NCI-H1436 treated with DMSO at 0.1 percent for 48 hours (cell line): Measurements from ENCODE around the gene EDARADD.
"Not testable (repeated sequence)": the region's sequence is repeated elsewhere in the genome, so short reads cannot be mapped to it uniquely, and the experiment has no call there.

Experiments used
- DNase-seq: peaks from one replicate; lab custom pipeline; 2025; lab: John Stamatoyannopoulos, UW

Gene EDARADD

GRCh38 chr1:236438614-236439013 lies 44.5 kb downstream of the EDARADD start:
- DNase-seq: no peak

GRCh38 chr1:236440373-236440772 lies 46.3 kb downstream of the EDARADD start:
- DNase-seq: no peak

- no peak for DNase-seq
Observed at GRCh38 chr1:236450779-236451178, 56.7 kb downstream of the EDARADD start.

GRCh38 chr1:236451796-236452373 lies 57.8 kb downstream of the EDARADD start:
- no peak for DNase-seq

GRCh38 chr1:236455243-236455642 lies 61.2 kb downstream of the EDARADD start:
- DNase-seq: no peak

- no peak for DNase-seq
Observed at GRCh38 chr1:236457775-236458174, 63.7 kb downstream of the EDARADD start.

GRCh38 chr1:236458996-236459395 lies 64.9 kb downstream of the EDARADD start:
- no peak for DNase-seq

GRCh38 chr1:236460103-236460502 lies 66.0 kb downstream of the EDARADD start:
- DNase-seq: no peak

- DNase-seq: not testable (repeated sequence)
Observed at GRCh38 chr1:236464197-236464596, 70.1 kb downstream of the EDARADD start.

- DNase-seq: no peak
Observed at GRCh38 chr1:236465231-236465958, 71.3 kb downstream of the EDARADD start.

GRCh38 chr1:236465959-236466303 lies 71.8 kb downstream of the EDARADD start:
- DNase-seq: no peak

- no peak for DNase-seq
Observed at GRCh38 chr1:236467327-236467641, 73.2 kb downstream of the EDARADD start.

GRCh38 chr1:236468625-236469024 lies 74.5 kb downstream of the EDARADD start:
- DNase-seq: no peak

GRCh38 chr1:236469466-236469865 lies 75.4 kb downstream of the EDARADD start:
- no peak for DNase-seq

- DNase-seq: no peak
Observed at GRCh38 chr1:236471096-236471495, 77.0 kb downstream of the EDARADD start.

- no peak for DNase-seq
Observed at GRCh38 chr1:236471653-236472052, 77.6 kb downstream of the EDARADD start.

- no peak for DNase-seq
Observed at GRCh38 chr1:236472850-236473788, 79.0 kb downstream of the EDARADD start.

- DNase-seq: no peak
Observed at GRCh38 chr1:236476019-236476418, 81.9 kb downstream of the EDARADD start.

GRCh38 chr1:236480758-236481436 lies 86.8 kb downstream of the EDARADD start:
- DNase-seq: no peak

GRCh38 chr1:236484310-236484971 lies 90.4 kb downstream of the EDARADD start:
- DNase-seq: no peak

- no peak for DNase-seq
Observed at GRCh38 chr1:236486356-236487002, 92.4 kb downstream of the EDARADD start.
